HepG2 (cell line): ENCODE measurements around the gene TOPORS. TPM values are rescaled to one million over a fixed set of nuclear protein-coding genes. Genes with fewer than 3 reads are reported as not detected.
"Not testable (repeated sequence)": the region's sequence is repeated elsewhere in the genome, so short reads cannot be mapped to it uniquely, and the experiment has no call there.

ENCODE experiments used
- ATAC-seq: fragments of 200-7000 bp; cut with Tn5 transposase; 3 replicates; pipeline ENCODE4 v1.9.1; 2020; ENCODE audit warnings: mild to moderate bottlenecking, moderate library complexity
- BruUV-seq: library from RNA; stranded (reverse); fragments of 400-500 nt; replicated peaks from 2 replicates; lab custom pipeline; 2021; lab: Mats Ljungman, UMichigan
- CTCF ChIA-PET: fragments of 300-600 bp; formaldehyde crosslinking; extraction: SDS; loops from one replicate; lab custom pipeline; 2021; ENCODE audit warnings: low total read pairs, inconsistent platforms, low intra/inter-chr PET ratio; lab: Yijun Ruan, JAX
- POLR2A ChIA-PET: fragments of 350-600 bp; sonication (Branson Sonifier 250); formaldehyde crosslinking; loops from one replicate; lab custom pipeline; 2020; ENCODE audit warnings: antibody characterized with exemption, inconsistent platforms; lab: Yijun Ruan, JAX
- DNase-seq: peaks from one replicate; pipeline ENCODE4 v3.0.0-alpha.2; 2015; ENCODE audit warnings: low spot score
- FAIRE-seq: peaks from 3 replicates; lab custom pipeline; 2011; peaks lifted over from hg19 to GRCh38; lab: Jason Lieb, UNC
- H2AFZ ChIP-seq: one replicate; pipeline ENCODE4 v1.6.1; 2011; ENCODE audit warnings: low read length, inconsistent platforms
- H3K27ac ChIP-seq: fragments of 300-600 bp; 3 replicates; pipeline ENCODE4 v1.8.0; 2011; ENCODE audit warnings: mixed run types, mild to moderate bottlenecking, mixed read lengths, low read length, inconsistent platforms; ENCODE audit not compliant: insufficient read depth; ENCODE audit errors: extremely low read length
- H3K27me3 ChIP-seq, 2 experiments: fragments of 200-600 bp in 1 of 2; 2 replicates in 1 of 2; 3 replicates in 1 of 2; pipeline versions ENCODE4 v1.6.0 to v1.8.0; 2011; ENCODE audit warnings: low read length in 2 of 2, mild to moderate bottlenecking in 2 of 2, moderate library complexity in 2 of 2, inconsistent platforms in 1 of 2; ENCODE audit not compliant: insufficient read depth in 2 of 2, control insufficient read depth in 1 of 2
- H3K36me3 ChIP-seq, 2 experiments: fragments of 200-600 bp in 1 of 2; replicated peaks in 1 of 2; 2 replicates in 1 of 2; 3 replicates in 1 of 2; pipeline versions ENCODE4 v1.5.1 to v1.8.0; 2011; ENCODE audit warnings: low read length in 2 of 2, inconsistent platforms in 1 of 2; ENCODE audit not compliant: insufficient read depth in 2 of 2, control insufficient read depth in 1 of 2
- H3K4me1 ChIP-seq: 2 replicates; pipeline ENCODE4 v1.5.1; 2012; ENCODE audit warnings: low read length, inconsistent platforms; ENCODE audit not compliant: insufficient read depth
- H3K4me2 ChIP-seq: 2 replicates; pipeline ENCODE4 v1.6.0; 2011; ENCODE audit warnings: low read depth, low read length, inconsistent platforms
- H3K4me3 ChIP-seq, 3 experiments: fragments of 200-600 bp in 1 of 3; sonication (generic), shearing (Covaris generic) in 1 of 3; replicated peaks in 1 of 3; 2 replicates each; pipeline ENCODE4 v1.5.1; 2011 to 2016; ENCODE audit warnings: low read length in 3 of 3, inconsistent platforms in 2 of 3, low read depth in 2 of 3, mild to moderate bottlenecking in 2 of 3, control low read depth in 1 of 3, mixed read lengths in 1 of 3; ENCODE audit not compliant: insufficient read depth in 1 of 3
- H3K79me2 ChIP-seq: one replicate; pipeline ENCODE4 v1.6.1; 2011; ENCODE audit warnings: low read length, inconsistent platforms; ENCODE audit not compliant: insufficient read depth
- H3K9ac ChIP-seq: 2 replicates; pipeline ENCODE4 v1.6.0; 2011; ENCODE audit warnings: mild to moderate bottlenecking, low read depth, low read length, inconsistent platforms; ENCODE audit not compliant: insufficient read depth
- H3K9me3 ChIP-seq: 2 replicates; pipeline ENCODE4 v1.5.1; 2012; ENCODE audit warnings: mild to moderate bottlenecking, low read length
- H4K20me1 ChIP-seq: 2 replicates; pipeline ENCODE4 v1.6.0; 2011; ENCODE audit warnings: inconsistent platforms, mild to moderate bottlenecking, low read length, moderate library complexity; ENCODE audit not compliant: insufficient read depth
- ATF1 ChIP-seq: IDR thresholded peaks from 2 replicates; pipeline ENCODE4 v1.6.1; 2016; ENCODE audit warnings: mild to moderate bottlenecking, control low read depth
- HHEX ChIP-seq: IDR thresholded peaks from 2 replicates; pipeline ENCODE4 v1.6.1; 2016; ENCODE audit warnings: control low read depth
- HNF4A ChIP-seq: sonication (generic); formaldehyde crosslinking; IDR thresholded peaks from 2 replicates; pipeline ENCODE4 v1.4.0; 2020; ENCODE audit warnings: missing genetic modification reagents
- HNF4G ChIP-seq, 2 experiments: sonication (generic) in 1 of 2; formaldehyde crosslinking in 1 of 2; IDR thresholded peaks; 2 replicates each; pipeline versions ENCODE4 v1.4.0 to v1.6.1; 2011 to 2020; ENCODE audit warnings: borderline replicate concordance in 2 of 2, low read depth in 2 of 2, mild to moderate bottlenecking in 2 of 2, low read length in 1 of 2, missing genetic modification reagents in 1 of 2, moderate library complexity in 1 of 2
- NFE2 ChIP-seq: sonication (generic); formaldehyde crosslinking; IDR thresholded peaks from 2 replicates; pipeline ENCODE4 v1.4.0; 2020; ENCODE audit warnings: missing genetic modification reagents
- NFE2L1 ChIP-seq: sonication (generic); formaldehyde crosslinking; IDR thresholded peaks from 2 replicates; pipeline ENCODE4 v1.4.0; 2020; ENCODE audit warnings: missing genetic modification reagents, mild to moderate bottlenecking, borderline replicate concordance
- SAP130 ChIP-seq: IDR thresholded peaks from 2 replicates; pipeline ENCODE4 v1.6.1; 2016; ENCODE audit warnings: low read depth
- ZFP90 ChIP-seq: sonication (generic); formaldehyde crosslinking; IDR thresholded peaks from 2 replicates; pipeline ENCODE4 v1.8.0; 2022; ENCODE audit warnings: missing genetic modification reagents, mild to moderate bottlenecking, inconsistent platforms, borderline replicate concordance
- ZFYVE20 ChIP-seq: sonication (generic); formaldehyde crosslinking; IDR thresholded peaks from 2 replicates; pipeline ENCODE4 v1.8.0; 2023; ENCODE audit warnings: low read depth, mild to moderate bottlenecking, moderate library complexity, missing genetic modification reagents, borderline replicate concordance
- ZMYM2 ChIP-seq: sonication (generic); formaldehyde crosslinking; IDR thresholded peaks from 2 replicates; pipeline ENCODE4 v1.8.0; 2022; ENCODE audit warnings: mild to moderate bottlenecking, missing genetic modification reagents
- ZMYM3 ChIP-seq: sonication (generic); formaldehyde crosslinking; IDR thresholded peaks from 2 replicates; pipeline ENCODE4 v1.5.1; 2020; ENCODE audit warnings: mild to moderate bottlenecking, missing genetic modification reagents
- ZNF841 ChIP-seq: sonication (generic); formaldehyde crosslinking; IDR thresholded peaks from 2 replicates; pipeline ENCODE4 v1.8.1; 2023; ENCODE audit warnings: missing genetic modification reagents, borderline replicate concordance
- WGBS: methylation state at CpG from one replicate; pipeline ENCODE4 v1.1.6; 2017; ENCODE audit warnings: low lambda C conversion rate; 5-methylcytosine and 5-hydroxymethylcytosine counted together
- in situ Hi-C: cut with HindIII; loops from 2 replicates; pipeline ENCODE4 v1.10.0; 2017; ENCODE audit warnings: low pct_unique_long_range_greater_than_20kb; ENCODE audit not compliant: extremely low pct_ligation_motif_present
- intact Hi-C: fragments of 100-400 bp; cut with micrococcal nuclease; formaldehyde crosslinking; loops from one replicate; pipeline ENCODE4 v1.10.0; 2022; ENCODE audit not compliant: unreplicated experiment
- polyA plus RNA-seq, 8 experiments: library from polyadenylated mRNA; depleted of rRNA in 3 of 8; stranded (reverse) in 7 of 8; unstranded in 1 of 8; fragments of >200 nt; fragmentation: Illumina TruSeq in 4 of 8; extraction: Trizol in 4 of 8; gene quantifications; 2 replicates each; pipeline versions ENCODE4 v1.2.1 to v1.2.3, GENCODE V29; 2011 to 2016; ENCODE audit warnings: low read depth in 4 of 8, missing spikeins in 1 of 8, mixed read lengths in 1 of 8; ENCODE audit not compliant: insufficient read depth in 1 of 8
- total RNA-seq, 5 experiments: library from RNA; depleted of rRNA; stranded (reverse); fragments of >200 nt; fragmentation: Illumina TruSeq; extraction: Trizol; gene quantifications; 2 replicates each; pipeline ENCODE4 v1.2.3, GENCODE V29; 2016; ENCODE audit warnings: low read depth in 1 of 5
- TF ChIP-seq, protein P1 (sequence below): sonication (generic); formaldehyde crosslinking; IDR thresholded peaks from 2 replicates; pipeline ENCODE4 v1.5.1; 2020; ENCODE audit warnings: missing genetic modification reagents, mild to moderate bottlenecking, borderline replicate concordance

The TOPORS gene
- total and polyA plus RNA-seq, 2 of the 13 experiments (the other 11 are each of a cell fraction or from before 2014, with no cell fraction given), result 6.8 to 19.6 TPM

DNA sequence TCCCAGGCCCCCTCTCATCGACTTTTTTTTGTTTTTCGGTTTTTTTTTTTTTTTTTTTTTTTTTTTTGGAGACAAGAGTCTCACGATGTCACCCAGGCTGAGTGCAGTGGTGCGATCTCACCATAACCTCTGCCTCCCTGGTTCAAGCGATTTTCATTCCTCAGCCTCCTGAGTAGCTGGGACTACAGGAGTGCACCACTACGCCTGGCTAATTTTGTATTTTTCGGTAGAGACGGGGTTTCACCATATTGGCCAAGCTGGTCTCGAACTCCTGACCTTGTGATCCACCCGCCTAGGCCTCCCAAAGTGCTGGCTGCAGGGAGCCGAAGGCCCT lies 27.9 kb downstream of the TOPORS start:
- Histone ChIP-seq H3K27ac (peak overlapping the region; percentile 75), H3K4me1 (peaks cover 39% of the 10 kb centered on the region), H3K4me3 (peak overlapping the region; percentile 80 to 86 (median 82)), H3K4me2 (peak overlapping the region; percentile 89), H3K9ac (peak overlapping the region; percentile 76)
- 27% methylated on average over 11 of the region's 11 CpGs for WGBS
- BruUV-seq, H4K20me1 ChIP-seq, H3K9me3 ChIP-seq, in situ Hi-C loops, H2AFZ ChIP-seq, intact Hi-C loops, DNase-seq, FAIRE-seq, H3K79me2 ChIP-seq, H3K36me3 ChIP-seq, H3K27me3 ChIP-seq, ATAC-seq: not testable (repeated sequence)
- POLR2A ChIA-PET, result interaction anchor here (1.1 to 2.8 kb wide), 6 partner anchors 16 to 500 kb away, joined by 4 to 43 read pairs (median 11); partner anchors contain the start of genes ACO1, DNAJA1, SMIM27 and TOPORS
- CTCF ChIA-PET, result interaction anchor here (3.4 kb wide), 1 partner anchor 146 kb away, joined by 33 read pairs; no protein-coding TSS in a partner anchor
- peak; percentile 54; the same call in 1 of the 2 replicates for TF ChIP-seq ZMYM3 (CRISPR knock-in tag)
- TF ChIP-seq ZMYM2 (CRISPR knock-in tag), result 0 out of 2 replicates have a peak, but pooled peaks have one; percentile 46
- TF ChIP-seq, protein P1, sequence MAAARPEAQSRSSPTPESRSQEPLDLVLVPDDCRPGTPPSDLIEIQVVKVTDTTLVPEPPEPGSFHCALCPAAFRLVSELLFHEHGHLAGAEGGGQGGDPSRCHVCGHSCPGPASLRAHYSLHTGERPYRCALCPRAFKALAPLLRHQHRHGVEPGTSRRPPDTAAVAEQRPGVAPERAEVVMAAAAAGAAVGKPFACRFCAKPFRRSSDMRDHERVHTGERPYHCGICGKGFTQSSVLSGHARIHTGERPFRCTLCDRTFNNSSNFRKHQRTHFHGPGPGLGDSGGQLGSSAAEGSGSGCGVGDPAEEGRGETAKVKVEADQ, result 0 out of 2 replicates have a peak, but pooled peaks have one; percentile 5

DNA sequence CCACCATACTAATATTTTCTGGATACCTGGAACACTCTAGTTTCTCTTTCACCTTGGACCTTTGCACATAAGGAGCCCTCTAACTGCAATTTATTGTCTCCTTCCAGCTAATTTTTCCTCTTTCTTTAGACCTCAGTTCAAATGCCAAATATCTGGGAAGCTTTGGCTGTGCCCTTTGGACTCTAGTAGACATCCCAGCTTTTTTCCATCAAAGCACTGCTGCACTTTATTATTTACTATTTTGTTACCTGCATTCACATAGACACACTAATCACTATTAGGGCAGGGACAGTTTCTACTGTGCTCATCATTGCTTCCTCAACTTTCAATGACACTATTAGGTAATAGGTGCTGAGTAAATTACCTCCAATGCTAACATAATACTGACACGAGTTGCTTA lies 28.5 kb downstream of the TOPORS start:
- Histone ChIP-seq H2AFZ (no peak overlapping the region), H3K9ac (no peak overlapping the region), H3K4me2 (peak overlapping the region; percentile 89), H3K79me2 (peaks cover 6% of the 10 kb centered on the region), H4K20me1 (no peaks in the 10 kb centered on the region), H3K36me3 (0 out of 5 replicates have a peak, but pooled peaks cover 0 to under 1% of the 10 kb centered on the region in 2 experiments), H3K27me3 (no peaks in the 10 kb centered on the region; a peak in 1 of 5 replicates), H3K9me3 (peaks cover 5% of the 10 kb centered on the region), H3K4me3 (peak overlapping the region in 2 of 3 experiments; percentile 8 to 80; a peak in 2 of 6 replicates), H3K4me1 (peaks cover 39% of the 10 kb centered on the region), H3K27ac (no peak overlapping the region)
- DNase-seq, result peak; percentile 9
- ChIA-PET POLR2A (no interaction called here), CTCF (no interaction called here)
- BruUV-seq, result no TSS peak
- no peak for FAIRE-seq
- intact Hi-C loops, result no loop called here
- peak; percentile 36 for TF ChIP-seq SAP130 (CRISPR knock-in tag)
- TF ChIP-seq HHEX (CRISPR knock-in tag), result no peak
- peak; percentile 63 for TF ChIP-seq HNF4A (CRISPR knock-in tag)
- no peak for TF ChIP-seq ZFP90 (CRISPR knock-in tag)
- no peak for TF ChIP-seq ZFYVE20 (CRISPR knock-in tag)
- TF ChIP-seq NFE2, result no peak
- TF ChIP-seq ZNF841, result no peak
- TF ChIP-seq HNF4G (IDR thresholded peaks at IDR 0.05; ENCODE audit: borderline replicate concordance, low read depth, low read length), result peak; percentile 36; the same call in 1 of the 2 replicates
- no peak for TF ChIP-seq HNF4G (CRISPR knock-in tag; IDR thresholded peaks at IDR 0.05; ENCODE audit: borderline replicate concordance, low read depth)
- TF ChIP-seq NFE2L1 (CRISPR knock-in tag), result no peak
- TF ChIP-seq ATF1 (CRISPR knock-in tag), result no peak
- no peak for ATAC-seq
- in situ Hi-C loops, result no loop called here
- 41% methylated on average over 1 of the region's 1 CpG for WGBS
